A549 (cell line): ENCODE measurements around the gene FHIT.

Experiments used
- HDAC2 ChIP-seq: fragments of 200-600 bp; sonication (generic); IDR thresholded peaks from 2 replicates; pipeline ENCODE4 v1.6.1; 2016
- KDM1A ChIP-seq: fragments of 200-600 bp; sonication (generic); IDR thresholded peaks from 2 replicates; pipeline ENCODE4 v1.6.1; 2016; ENCODE audit warnings: low read depth, mild to moderate bottlenecking
- RFX5 ChIP-seq: fragments of 450-650 bp; IDR thresholded peaks from 2 replicates; pipeline ENCODE4 v1.7.1; 2014; ENCODE audit warnings: antibody characterized with exemption, mild to moderate bottlenecking, moderate library complexity
- RNF2 ChIP-seq: fragments of 200-600 bp; sonication (generic); IDR thresholded peaks from 2 replicates; pipeline ENCODE4 v1.6.1; 2016; ENCODE audit warnings: low read depth, mild to moderate bottlenecking, antibody characterized with exemption, moderate library complexity, borderline replicate concordance
- TF ChIP-seq, protein P1 (sequence below): fragments of >200 bp; sonication (Bioruptor Twin); formaldehyde crosslinking; IDR thresholded peaks from 3 replicates; pipeline ENCODE4 v1.5.1; 2016
- TF ChIP-seq, protein P2 (sequence below): fragments of 250-450 bp; sonication (Bioruptor Pico); IDR thresholded peaks from 2 replicates; pipeline ENCODE4 v1.5.0; 2021; ENCODE audit warnings: mild to moderate bottlenecking, moderate library complexity, borderline replicate concordance
- TF ChIP-seq, protein P3 (sequence below): IDR thresholded peaks from 2 replicates; pipeline ENCODE4 v1.6.1; 2012; ENCODE audit warnings: low read depth, borderline replicate concordance

DNA sequence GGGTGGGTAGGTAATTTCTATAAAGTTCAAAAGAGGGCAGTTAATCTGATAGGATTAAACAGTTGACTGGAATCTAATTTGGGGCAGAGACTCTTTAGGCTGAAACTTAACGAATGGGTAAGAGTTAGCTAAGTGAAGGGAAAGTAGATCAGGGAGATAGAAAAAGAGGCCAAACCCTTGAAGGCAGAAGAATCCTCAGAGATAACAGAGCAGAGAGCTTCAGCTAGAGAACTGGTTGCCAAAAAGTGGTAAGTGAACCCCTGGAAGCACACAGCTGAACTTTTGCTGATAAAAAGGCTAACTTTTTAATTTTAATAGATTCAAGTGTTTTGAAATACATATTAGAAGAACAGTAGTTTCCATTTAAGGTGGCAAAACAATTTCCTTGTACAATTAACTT lies 99.2 kb downstream of the FHIT start:
- TF ChIP-seq HDAC2 = no peak
- TF ChIP-seq, protein P1, sequence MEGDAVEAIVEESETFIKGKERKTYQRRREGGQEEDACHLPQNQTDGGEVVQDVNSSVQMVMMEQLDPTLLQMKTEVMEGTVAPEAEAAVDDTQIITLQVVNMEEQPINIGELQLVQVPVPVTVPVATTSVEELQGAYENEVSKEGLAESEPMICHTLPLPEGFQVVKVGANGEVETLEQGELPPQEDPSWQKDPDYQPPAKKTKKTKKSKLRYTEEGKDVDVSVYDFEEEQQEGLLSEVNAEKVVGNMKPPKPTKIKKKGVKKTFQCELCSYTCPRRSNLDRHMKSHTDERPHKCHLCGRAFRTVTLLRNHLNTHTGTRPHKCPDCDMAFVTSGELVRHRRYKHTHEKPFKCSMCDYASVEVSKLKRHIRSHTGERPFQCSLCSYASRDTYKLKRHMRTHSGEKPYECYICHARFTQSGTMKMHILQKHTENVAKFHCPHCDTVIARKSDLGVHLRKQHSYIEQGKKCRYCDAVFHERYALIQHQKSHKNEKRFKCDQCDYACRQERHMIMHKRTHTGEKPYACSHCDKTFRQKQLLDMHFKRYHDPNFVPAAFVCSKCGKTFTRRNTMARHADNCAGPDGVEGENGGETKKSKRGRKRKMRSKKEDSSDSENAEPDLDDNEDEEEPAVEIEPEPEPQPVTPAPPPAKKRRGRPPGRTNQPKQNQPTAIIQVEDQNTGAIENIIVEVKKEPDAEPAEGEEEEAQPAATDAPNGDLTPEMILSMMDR = no peak
- no peak for TF ChIP-seq RNF2
- TF ChIP-seq, protein P2, sequence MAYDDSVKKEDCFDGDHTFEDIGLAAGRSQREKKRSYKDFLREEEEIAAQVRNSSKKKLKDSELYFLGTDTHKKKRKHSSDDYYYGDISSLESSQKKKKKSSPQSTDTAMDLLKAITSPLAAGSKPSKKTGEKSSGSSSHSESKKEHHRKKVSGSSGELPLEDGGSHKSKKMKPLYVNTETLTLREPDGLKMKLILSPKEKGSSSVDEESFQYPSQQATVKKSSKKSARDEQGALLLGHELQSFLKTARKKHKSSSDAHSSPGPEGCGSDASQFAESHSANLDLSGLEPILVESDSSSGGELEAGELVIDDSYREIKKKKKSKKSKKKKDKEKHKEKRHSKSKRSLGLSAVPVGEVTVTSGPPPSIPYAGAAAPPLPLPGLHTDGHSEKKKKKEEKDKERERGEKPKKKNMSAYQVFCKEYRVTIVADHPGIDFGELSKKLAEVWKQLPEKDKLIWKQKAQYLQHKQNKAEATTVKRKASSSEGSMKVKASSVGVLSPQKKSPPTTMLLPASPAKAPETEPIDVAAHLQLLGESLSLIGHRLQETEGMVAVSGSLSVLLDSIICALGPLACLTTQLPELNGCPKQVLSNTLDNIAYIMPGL (CRISPR knock-in tag) = no peak
- no peak for TF ChIP-seq RFX5
- TF ChIP-seq, protein P3, sequence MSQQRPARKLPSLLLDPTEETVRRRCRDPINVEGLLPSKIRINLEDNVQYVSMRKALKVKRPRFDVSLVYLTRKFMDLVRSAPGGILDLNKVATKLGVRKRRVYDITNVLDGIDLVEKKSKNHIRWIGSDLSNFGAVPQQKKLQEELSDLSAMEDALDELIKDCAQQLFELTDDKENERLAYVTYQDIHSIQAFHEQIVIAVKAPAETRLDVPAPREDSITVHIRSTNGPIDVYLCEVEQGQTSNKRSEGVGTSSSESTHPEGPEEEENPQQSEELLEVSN = no peak
- TF ChIP-seq KDM1A = no peak
